HEK293 (cell line): ENCODE measurements around the gene PARP15.

Experiments used
- CTCF ChIA-PET: fragments of 350-600 bp; formaldehyde crosslinking; extraction: SDS; loops from one replicate; lab custom pipeline; 2021; ENCODE audit warnings: antibody characterized with exemption; lab: Yijun Ruan, JAX
- POLR2A ChIA-PET: fragments of 300-600 bp; formaldehyde crosslinking; extraction: SDS; loops from one replicate; lab custom pipeline; 2020; ENCODE audit warnings: antibody characterized with exemption, inconsistent platforms; lab: Yijun Ruan, JAX
- H3K27ac ChIP-seq: fragments of 200-500 bp; sonication (Bioruptor generic); 2 replicates; pipeline ENCODE4 v1.5.1; 2014; ENCODE audit warnings: low read depth, low read length, control low read depth, inconsistent platforms; ENCODE audit errors: extremely low read depth
- H3K36me3 ChIP-seq, 2 experiments: fragments of 200-500 bp in 1 of 2; sonication (Bioruptor generic) in 1 of 2; 1 replicate in 1 of 2; 2 replicates in 1 of 2; pipeline ENCODE4 v1.5.1; 2014 to 2017; ENCODE audit warnings: inconsistent platforms in 2 of 2, low read length in 2 of 2; ENCODE audit not compliant: control insufficient read depth in 2 of 2, insufficient read depth in 1 of 2
- H3K4me1 ChIP-seq: fragments of 200-500 bp; sonication (Bioruptor generic); 2 replicates; pipeline ENCODE4 v1.5.1; 2014; ENCODE audit warnings: mild to moderate bottlenecking, low read length, inconsistent platforms; ENCODE audit not compliant: control insufficient read depth, insufficient read depth
- H3K4me3 ChIP-seq: 2 replicates; pipeline ENCODE4 v1.5.1; 2011; ENCODE audit warnings: low read depth, mild to moderate bottlenecking, control low read depth, low read length, moderate library complexity
- H3K9me3 ChIP-seq: fragments of 200-500 bp; sonication (Bioruptor generic); 2 replicates; pipeline ENCODE4 v1.5.1; 2014; ENCODE audit warnings: low read depth, low read length, inconsistent platforms; ENCODE audit not compliant: control insufficient read depth, insufficient read depth
- KLF8 ChIP-seq: fragments of 450-650 bp; formaldehyde crosslinking; IDR thresholded peaks from 2 replicates; pipeline ENCODE4 v1.5.1; 2016; ENCODE audit warnings: missing biosample characterization, missing genetic modification characterization
- TRIM28 ChIP-seq: IDR thresholded peaks from 2 replicates; pipeline ENCODE4 v1.6.1; 2011; ENCODE audit warnings: low read length, control low read depth, borderline replicate concordance
- ZEB2 ChIP-seq: fragments of 450-650 bp; formaldehyde crosslinking; IDR thresholded peaks from 2 replicates; pipeline ENCODE4 v1.5.1; 2016; ENCODE audit warnings: missing biosample characterization, missing genetic modification characterization
- ZNF121 ChIP-seq: fragments of 450-650 bp; formaldehyde crosslinking; IDR thresholded peaks from 2 replicates; pipeline ENCODE4 v1.5.1; 2016; ENCODE audit warnings: missing biosample characterization, missing genetic modification characterization
- ZNF169 ChIP-seq: fragments of 450-650 bp; formaldehyde crosslinking; IDR thresholded peaks from 2 replicates; pipeline ENCODE4 v1.5.1; 2016; ENCODE audit warnings: missing biosample characterization, missing genetic modification characterization
- ZNF175 ChIP-seq: fragments of 450-650 bp; formaldehyde crosslinking; IDR thresholded peaks from 2 replicates; pipeline ENCODE4 v1.5.1; 2016; ENCODE audit warnings: missing biosample characterization, missing genetic modification characterization
- ZNF202 ChIP-seq: fragments of 450-650 bp; formaldehyde crosslinking; IDR thresholded peaks from 2 replicates; pipeline ENCODE4 v1.5.1; 2016; ENCODE audit warnings: missing biosample characterization, missing genetic modification characterization, borderline replicate concordance
- ZNF37A ChIP-seq: fragments of 450-650 bp; IDR thresholded peaks from 2 replicates; pipeline ENCODE4 v1.5.1; 2018; ENCODE audit warnings: missing biosample characterization, missing genetic modification characterization
- ZNF48 ChIP-seq: fragments of 450-650 bp; formaldehyde crosslinking; IDR thresholded peaks from 2 replicates; pipeline ENCODE4 v1.5.1; 2016; ENCODE audit warnings: missing biosample characterization, missing genetic modification characterization
- ZNF544 ChIP-seq: fragments of 450-650 bp; formaldehyde crosslinking; IDR thresholded peaks from 2 replicates; pipeline ENCODE4 v1.5.0; 2017; ENCODE audit warnings: missing biosample characterization, missing genetic modification characterization
- ZNF571 ChIP-seq: fragments of 450-650 bp; formaldehyde crosslinking; IDR thresholded peaks from 2 replicates; pipeline ENCODE4 v1.5.0; 2017; ENCODE audit warnings: missing biosample characterization, missing genetic modification characterization
- ZNF768 ChIP-seq: fragments of 450-650 bp; formaldehyde crosslinking; IDR thresholded peaks from 2 replicates; pipeline ENCODE4 v1.5.1; 2018; ENCODE audit warnings: missing biosample characterization, mild to moderate bottlenecking, missing genetic modification characterization
- ZXDB ChIP-seq: fragments of 450-650 bp; formaldehyde crosslinking; IDR thresholded peaks from 2 replicates; pipeline ENCODE4 v1.5.1; 2016; ENCODE audit warnings: missing biosample characterization, missing genetic modification characterization
- TF ChIP-seq, protein P1 (sequence below): fragments of 450-650 bp; formaldehyde crosslinking; IDR thresholded peaks from 2 replicates; pipeline ENCODE4 v1.5.1; 2017; ENCODE audit warnings: missing biosample characterization, missing genetic modification characterization
- TF ChIP-seq, protein P2 (sequence below): fragments of 450-650 bp; formaldehyde crosslinking; IDR thresholded peaks from 2 replicates; pipeline ENCODE4 v1.5.1; 2017; ENCODE audit warnings: missing biosample characterization, missing genetic modification characterization
- TF ChIP-seq, protein P3 (sequence below): sonication (generic); formaldehyde crosslinking; IDR thresholded peaks from 2 replicates; pipeline ENCODE4 v1.8.1; 2022; ENCODE audit warnings: mild to moderate bottlenecking, moderate library complexity, missing genetic modification reagents
- TF ChIP-seq, protein P4 (sequence below): fragments of 450-650 bp; formaldehyde crosslinking; IDR thresholded peaks from 2 replicates; pipeline ENCODE4 v1.5.1; 2016; ENCODE audit warnings: missing biosample characterization, missing genetic modification characterization
- TF ChIP-seq, protein P5 (sequence below): fragments of 450-650 bp; formaldehyde crosslinking; IDR thresholded peaks from 2 replicates; pipeline ENCODE4 v1.5.1; 2016; ENCODE audit warnings: missing biosample characterization, missing genetic modification characterization

Gene PARP15

DNA sequence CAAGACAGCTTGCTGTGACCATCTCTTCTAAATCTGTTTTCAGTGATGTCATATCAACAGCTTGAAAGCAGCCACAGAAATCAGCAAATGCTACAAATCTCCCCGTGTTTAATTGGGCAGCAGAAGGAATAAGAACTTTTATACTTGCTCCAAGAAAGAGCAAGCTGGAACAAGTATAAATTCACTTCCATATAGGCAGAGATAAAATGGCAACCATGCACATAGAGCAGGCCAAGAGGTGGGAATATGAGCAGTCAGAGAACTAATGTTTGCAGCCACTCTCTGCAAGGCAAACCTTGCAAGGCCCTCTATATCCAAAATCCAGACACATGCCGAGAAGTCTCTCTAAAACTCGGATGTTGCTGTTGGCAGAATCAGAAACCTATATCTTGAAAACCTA is 29.4 kb upstream of the PARP15 start (continued):
- TF ChIP-seq, protein P1, sequence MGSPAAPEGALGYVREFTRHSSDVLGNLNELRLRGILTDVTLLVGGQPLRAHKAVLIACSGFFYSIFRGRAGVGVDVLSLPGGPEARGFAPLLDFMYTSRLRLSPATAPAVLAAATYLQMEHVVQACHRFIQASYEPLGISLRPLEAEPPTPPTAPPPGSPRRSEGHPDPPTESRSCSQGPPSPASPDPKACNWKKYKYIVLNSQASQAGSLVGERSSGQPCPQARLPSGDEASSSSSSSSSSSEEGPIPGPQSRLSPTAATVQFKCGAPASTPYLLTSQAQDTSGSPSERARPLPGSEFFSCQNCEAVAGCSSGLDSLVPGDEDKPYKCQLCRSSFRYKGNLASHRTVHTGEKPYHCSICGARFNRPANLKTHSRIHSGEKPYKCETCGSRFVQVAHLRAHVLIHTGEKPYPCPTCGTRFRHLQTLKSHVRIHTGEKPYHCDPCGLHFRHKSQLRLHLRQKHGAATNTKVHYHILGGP: no peak
- no peak for TF ChIP-seq ZNF48
- TF ChIP-seq, protein P2, sequence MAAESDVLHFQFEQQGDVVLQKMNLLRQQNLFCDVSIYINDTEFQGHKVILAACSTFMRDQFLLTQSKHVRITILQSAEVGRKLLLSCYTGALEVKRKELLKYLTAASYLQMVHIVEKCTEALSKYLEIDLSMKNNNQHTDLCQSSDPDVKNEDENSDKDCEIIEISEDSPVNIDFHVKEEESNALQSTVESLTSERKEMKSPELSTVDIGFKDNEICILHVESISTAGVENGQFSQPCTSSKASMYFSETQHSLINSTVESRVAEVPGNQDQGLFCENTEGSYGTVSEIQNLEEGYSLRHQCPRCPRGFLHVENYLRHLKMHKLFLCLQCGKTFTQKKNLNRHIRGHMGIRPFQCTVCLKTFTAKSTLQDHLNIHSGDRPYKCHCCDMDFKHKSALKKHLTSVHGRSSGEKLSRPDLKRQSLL (tag by site-specific recombination): no peak
- no peak for TF ChIP-seq ZNF544 (tag by site-specific recombination)
- TF ChIP-seq, protein P3, sequence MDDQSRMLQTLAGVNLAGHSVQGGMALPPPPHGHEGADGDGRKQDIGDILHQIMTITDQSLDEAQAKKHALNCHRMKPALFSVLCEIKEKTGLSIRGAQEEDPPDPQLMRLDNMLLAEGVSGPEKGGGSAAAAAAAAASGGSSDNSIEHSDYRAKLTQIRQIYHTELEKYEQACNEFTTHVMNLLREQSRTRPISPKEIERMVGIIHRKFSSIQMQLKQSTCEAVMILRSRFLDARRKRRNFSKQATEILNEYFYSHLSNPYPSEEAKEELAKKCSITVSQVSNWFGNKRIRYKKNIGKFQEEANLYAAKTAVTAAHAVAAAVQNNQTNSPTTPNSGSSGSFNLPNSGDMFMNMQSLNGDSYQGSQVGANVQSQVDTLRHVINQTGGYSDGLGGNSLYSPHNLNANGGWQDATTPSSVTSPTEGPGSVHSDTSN (CRISPR knock-in tag): no peak
- TF ChIP-seq ZNF121 (tag by site-specific recombination): no peak
- TF ChIP-seq ZNF175: no peak

DNA sequence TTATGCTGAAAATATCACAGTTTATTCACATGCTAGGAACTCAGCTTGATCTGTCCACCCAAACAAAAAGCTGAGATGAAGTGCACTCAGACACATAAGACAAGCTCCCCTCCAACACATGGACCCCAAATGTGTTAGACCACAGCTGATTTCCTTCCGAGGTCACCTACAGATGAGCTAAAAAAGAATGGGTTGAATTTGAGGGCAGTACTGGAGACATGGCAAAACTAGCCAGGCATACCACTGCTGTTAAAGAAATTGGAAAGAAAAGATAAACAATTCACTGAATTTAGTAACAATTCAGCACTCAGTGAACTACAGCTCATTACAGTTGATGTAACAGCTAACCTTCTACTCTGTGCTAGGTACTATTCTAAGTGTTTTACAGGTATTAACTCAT is 28.8 kb upstream of the PARP15 start:
- no peak overlapping the region for H3K27ac ChIP-seq
- peaks cover 0 to 5% of the 10 kb centered on the region in 2 experiments; a peak in 2 of 3 replicates for H3K36me3 ChIP-seq
- ChIA-PET POLR2A (interaction anchor here (1.2 kb wide), 1 partner anchor 14 kb away, joined by 3 read pairs; no protein-coding TSS in a partner anchor), CTCF (interaction anchor here (0.6 to 1.0 kb wide), 3 partner anchors 12 to 132 kb away, joined by 3 to 5 read pairs (median 3); partner anchors contain the start of gene PARP14)
- no peak overlapping the region for H3K4me3 ChIP-seq
- no peaks in the 10 kb centered on the region for H3K9me3 ChIP-seq
- TF ChIP-seq KLF8: no peak
- no peak for TF ChIP-seq ZEB2 (tag by site-specific recombination)
- TF ChIP-seq, protein P4, sequence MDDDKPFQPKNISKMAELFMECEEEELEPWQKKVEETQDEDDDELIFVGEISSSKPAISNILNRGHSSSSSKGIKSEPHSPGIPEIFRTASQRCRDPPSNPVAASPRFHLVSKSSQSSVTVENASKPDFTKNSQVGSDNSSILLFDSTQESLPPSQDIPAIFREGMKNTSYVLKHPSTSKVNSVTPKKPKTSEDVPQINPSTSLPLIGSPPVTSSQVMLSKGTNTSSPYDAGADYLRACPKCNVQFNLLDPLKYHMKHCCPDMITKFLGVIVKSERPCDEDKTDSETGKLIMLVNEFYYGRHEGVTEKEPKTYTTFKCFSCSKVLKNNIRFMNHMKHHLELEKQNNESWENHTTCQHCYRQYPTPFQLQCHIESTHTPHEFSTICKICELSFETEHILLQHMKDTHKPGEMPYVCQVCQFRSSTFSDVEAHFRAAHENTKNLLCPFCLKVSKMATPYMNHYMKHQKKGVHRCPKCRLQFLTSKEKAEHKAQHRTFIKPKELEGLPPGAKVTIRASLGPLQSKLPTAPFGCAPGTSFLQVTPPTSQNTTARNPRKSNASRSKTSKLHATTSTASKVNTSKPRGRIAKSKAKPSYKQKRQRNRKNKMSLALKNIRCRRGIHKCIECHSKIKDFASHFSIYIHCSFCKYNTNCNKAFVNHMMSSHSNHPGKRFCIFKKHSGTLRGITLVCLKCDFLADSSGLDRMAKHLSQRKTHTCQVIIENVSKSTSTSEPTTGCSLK (tag by site-specific recombination): no peak
- TF ChIP-seq ZNF768 (tag by site-specific recombination): no peak
- TF ChIP-seq, protein P5, sequence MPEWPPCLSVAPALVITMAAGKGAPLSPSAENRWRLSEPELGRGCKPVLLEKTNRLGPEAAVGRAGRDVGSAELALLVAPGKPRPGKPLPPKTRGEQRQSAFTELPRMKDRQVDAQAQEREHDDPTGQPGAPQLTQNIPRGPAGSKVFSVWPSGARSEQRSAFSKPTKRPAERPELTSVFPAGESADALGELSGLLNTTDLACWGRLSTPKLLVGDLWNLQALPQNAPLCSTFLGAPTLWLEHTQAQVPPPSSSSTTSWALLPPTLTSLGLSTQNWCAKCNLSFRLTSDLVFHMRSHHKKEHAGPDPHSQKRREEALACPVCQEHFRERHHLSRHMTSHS (tag by site-specific recombination): no peak
- TF ChIP-seq ZNF202: no peak
- TF ChIP-seq ZNF169: no peak
- TF ChIP-seq, all 188 proteins: peak for 0
- no peaks in the 10 kb centered on the region for H3K4me1 ChIP-seq

DNA sequence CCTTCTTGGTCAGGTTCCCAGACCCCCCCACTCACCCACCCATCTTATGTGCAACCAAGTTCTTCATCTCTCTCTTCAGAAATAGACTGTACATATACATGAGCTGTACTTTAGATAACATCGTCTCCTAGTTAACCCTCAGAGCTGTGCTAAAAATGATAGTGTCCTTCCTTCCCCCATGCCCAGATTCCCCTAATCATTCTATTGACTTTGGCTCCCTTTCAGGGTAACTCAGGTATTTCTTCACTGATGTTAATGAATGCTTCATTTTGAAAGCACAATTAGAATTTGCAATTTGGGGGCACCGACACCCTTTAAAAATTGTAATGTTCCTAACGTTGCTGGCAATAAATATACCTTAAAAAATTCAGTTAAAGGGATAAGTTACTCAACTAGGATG is 24.3 kb upstream of the PARP15 start:
- POLR2A ChIA-PET: no interaction called here
- no peaks in the 10 kb centered on the region for H3K9me3 ChIP-seq
- CTCF ChIA-PET: no interaction called here

More for the DNA sequence above, 24.3 kb upstream of the PARP15 start:
- H3K27ac ChIP-seq: no peak overlapping the region
- H3K4me3 ChIP-seq: no peak overlapping the region
- TF ChIP-seq ZXDB (tag by site-specific recombination) (no peak), ZNF571 (no peak), TRIM28 (no peak), ZNF37A (no peak)
- H3K36me3 ChIP-seq: peaks cover 0 to 12% of the 10 kb centered on the region in 2 experiments; a peak in 2 of 3 replicates
- no peaks in the 10 kb centered on the region for H3K4me1 ChIP-seq
